GM12891 (cell line): ENCODE results near the gene DTNA.

ENCODE experiments used
- PAX5 ChIP-seq: IDR thresholded peaks from 2 replicates; pipeline ENCODE4 v1.6.1; 2011; ENCODE audit warnings: low read length, moderate library complexity, mild to moderate bottlenecking; ENCODE audit not compliant: insufficient read depth, severe bottlenecking
- POLR2A ChIP-seq: IDR thresholded peaks from 2 replicates; pipeline ENCODE4 v1.6.1; 2011; ENCODE audit warnings: low read depth, low read length, control low read depth
- POLR2AphosphoS5 ChIP-seq: IDR thresholded peaks from 2 replicates; pipeline ENCODE4 v1.6.1; 2011; ENCODE audit warnings: low read depth, low read length, control low read depth
- POU2F2 ChIP-seq: IDR thresholded peaks from 2 replicates; pipeline ENCODE4 v1.6.1; 2011; ENCODE audit warnings: low read depth, mild to moderate bottlenecking, control low read depth, low read length, moderate library complexity
- SPI1 ChIP-seq: IDR thresholded peaks from 2 replicates; pipeline ENCODE4 v1.6.1; 2011; ENCODE audit warnings: low read depth, low read length, control low read depth
- TAF1 ChIP-seq: IDR thresholded peaks from 2 replicates; pipeline ENCODE4 v1.6.1; 2011; ENCODE audit warnings: low read depth, low read length, control low read depth

GRCh38 chr18:34841891-34842290, 131.8 kb downstream of the DTNA start:
- TF ChIP-seq POLR2A = no peak
- TF ChIP-seq POLR2AphosphoS5 = no peak
- no peak for TF ChIP-seq SPI1
- no peak for TF ChIP-seq TAF1
- no peak for TF ChIP-seq POU2F2
- TF ChIP-seq PAX5 = no peak
